Mesodermal cell (in vitro differentiated cells): Measurements from ENCODE around the gene CCDC88C.

Source experiments
- H3K27ac ChIP-seq: 2 replicates; pipeline ENCODE4 v1.7.0; 2013; ENCODE audit warnings: mild to moderate bottlenecking, low read depth, low read length, moderate library complexity; ENCODE audit not compliant: severe bottlenecking
- H3K36me3 ChIP-seq: 2 replicates; pipeline ENCODE4 v1.7.1; 2013; ENCODE audit warnings: mild to moderate bottlenecking, low read length, moderate library complexity; ENCODE audit not compliant: control insufficient read depth, insufficient read depth
- H3K4me1 ChIP-seq: one replicate; pipeline ENCODE4 v1.7.1; 2013; ENCODE audit warnings: mild to moderate bottlenecking, low read length; ENCODE audit not compliant: insufficient read depth, control insufficient read depth, poor library complexity, severe bottlenecking
- H3K4me3 ChIP-seq: 2 replicates; pipeline ENCODE4 v1.7.0; 2013; ENCODE audit warnings: low read length, control low read depth, mild to moderate bottlenecking; ENCODE audit not compliant: insufficient read depth, poor library complexity, severe bottlenecking; ENCODE audit errors: extremely low read depth
- H3K9me3 ChIP-seq: 2 replicates; pipeline ENCODE4 v1.7.1; 2013; ENCODE audit warnings: mild to moderate bottlenecking, low read length, moderate library complexity; ENCODE audit not compliant: control insufficient read depth
- WGBS, 2 experiments: methylation state at CpG; one replicate each; pipeline ENCODE4 v1.1.5; 2013; ENCODE audit warnings: missing lambda C conversion rate in 2 of 2; ENCODE audit not compliant: insufficient coverage in 2 of 2; 5-methylcytosine and 5-hydroxymethylcytosine counted together

CCDC88C gene

DNA sequence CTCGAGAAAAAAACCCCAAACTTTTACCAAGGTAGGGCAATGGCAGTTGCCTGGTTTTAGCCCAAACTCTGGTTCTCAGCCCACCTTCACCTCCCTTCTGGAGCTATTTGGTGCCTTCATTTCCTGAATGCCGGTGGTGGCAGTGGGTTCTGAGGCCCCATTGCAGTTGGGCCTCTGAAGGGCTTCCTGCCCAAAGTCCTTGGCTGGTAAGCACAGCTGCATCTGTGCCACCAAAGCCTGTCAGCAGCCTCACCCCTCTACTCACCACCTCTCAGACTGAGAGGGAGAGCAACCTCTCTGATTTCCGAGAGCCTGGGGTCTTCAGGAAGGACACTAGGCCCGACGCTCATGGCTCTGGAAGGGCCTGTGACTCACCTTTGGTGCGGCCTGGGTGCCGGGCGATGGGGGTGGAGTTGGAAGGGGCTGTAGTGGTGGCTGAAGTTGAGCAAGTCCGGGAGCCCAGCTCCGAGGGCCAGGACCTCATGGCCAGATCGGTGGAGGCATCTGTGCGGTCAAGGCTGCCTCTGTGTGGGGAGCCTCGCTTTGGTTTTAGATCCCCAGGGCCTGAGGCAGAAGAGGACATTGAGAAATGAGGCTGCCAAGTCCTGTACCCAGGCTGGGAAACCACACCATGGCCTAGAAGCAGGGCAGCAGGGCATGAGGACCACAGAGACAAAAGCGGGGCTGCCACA, 134.5 kb downstream of the CCDC88C start:
- H3K27ac ChIP-seq: peak overlapping the region; percentile 85
- H3K4me3 ChIP-seq: no peak overlapping the region
- no peaks in the 10 kb centered on the region for H3K9me3 ChIP-seq
- WGBS, 2 experiments: 92 to 96% methylated on average over 12 to 13 of the region's 14 CpGs
- H3K4me1 ChIP-seq: peaks cover 24% of the 10 kb centered on the region
- no peaks in the 10 kb centered on the region for H3K36me3 ChIP-seq

DNA sequence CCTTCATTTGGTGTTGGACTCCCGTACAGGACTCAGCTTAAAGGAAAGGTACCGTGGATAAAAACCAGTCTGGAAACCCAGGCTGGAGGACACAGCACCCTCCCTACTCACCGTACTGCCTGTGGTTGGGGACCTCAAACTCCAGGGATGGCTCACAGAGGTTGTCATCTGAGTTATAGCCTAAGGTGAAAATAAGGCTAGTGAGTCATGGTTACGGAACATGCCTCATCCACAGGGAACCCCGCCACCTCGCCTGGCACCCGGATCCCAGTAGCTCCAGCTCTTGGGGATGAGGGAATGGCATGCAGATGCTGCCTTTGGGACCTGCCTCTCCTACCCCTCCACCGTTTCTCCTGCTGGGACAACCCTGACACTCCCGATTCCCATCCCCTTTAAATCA, 136.3 kb downstream of the CCDC88C start:
- H3K4me1 ChIP-seq: peaks cover 24% of the 10 kb centered on the region
- H3K9me3 ChIP-seq: no peaks in the 10 kb centered on the region
- WGBS, 2 experiments: 83 to 96% methylated on average over 4 of the region's 9 CpGs
- no peak overlapping the region for H3K27ac ChIP-seq
- H3K36me3 ChIP-seq: no peaks in the 10 kb centered on the region
- H3K4me3 ChIP-seq: no peak overlapping the region

DNA sequence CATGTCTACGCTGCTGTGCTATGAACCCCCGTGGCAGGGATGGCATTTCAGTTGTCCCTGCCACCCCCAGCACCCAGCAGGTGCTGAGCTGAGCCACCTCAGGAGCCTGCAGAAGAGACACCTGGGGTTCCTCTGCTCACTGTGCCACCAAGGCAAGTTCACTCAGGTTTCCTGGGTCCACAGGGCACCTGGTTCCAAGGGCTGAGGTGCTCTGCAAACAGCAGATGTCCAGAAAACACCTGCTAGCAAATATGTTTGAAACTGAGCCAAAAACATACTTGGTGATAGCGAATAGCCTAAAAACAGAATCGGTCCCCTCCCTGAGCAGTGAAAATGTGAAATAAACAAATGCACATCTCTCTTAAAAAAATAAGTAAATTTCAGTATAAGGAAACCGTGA, 137.5 kb downstream of the CCDC88C start:
- Histone ChIP-seq H3K9me3 (no peaks in the 10 kb centered on the region), H3K4me1 (peaks cover 22% of the 10 kb centered on the region), H3K27ac (no peak overlapping the region), H3K36me3 (no peaks in the 10 kb centered on the region), H3K4me3 (no peak overlapping the region)
- WGBS, 2 experiments: 96 to 100% methylated on average over 3 of the region's 5 CpGs

DNA sequence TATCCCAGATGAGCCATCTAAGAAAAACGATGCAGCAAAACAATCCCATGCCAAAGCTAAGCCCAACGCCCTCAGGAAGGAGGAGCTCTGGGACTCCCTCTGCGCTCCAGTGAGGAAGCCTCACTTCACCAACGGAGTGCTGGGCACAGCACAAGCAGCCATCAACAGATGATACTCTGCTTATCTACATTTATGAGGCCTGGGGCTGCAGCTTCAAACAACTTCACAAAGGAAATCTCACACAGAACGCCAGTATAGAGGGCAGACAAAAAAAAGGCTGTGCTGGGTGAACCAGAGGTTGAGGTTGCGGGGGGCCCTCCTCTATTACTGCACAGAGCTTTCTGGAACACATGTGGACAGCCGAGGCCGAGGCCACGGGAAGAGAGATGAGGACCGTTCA, 138.3 kb downstream of the CCDC88C start:
- no peaks in the 10 kb centered on the region for H3K9me3 ChIP-seq
- no peak overlapping the region for H3K27ac ChIP-seq
- peaks cover 16% of the 10 kb centered on the region for H3K4me1 ChIP-seq
- WGBS, 2 experiments: 90 to 95% methylated on average over 10 of the region's 10 CpGs
- no peak overlapping the region for H3K4me3 ChIP-seq
- H3K36me3 ChIP-seq: no peaks in the 10 kb centered on the region

DNA sequence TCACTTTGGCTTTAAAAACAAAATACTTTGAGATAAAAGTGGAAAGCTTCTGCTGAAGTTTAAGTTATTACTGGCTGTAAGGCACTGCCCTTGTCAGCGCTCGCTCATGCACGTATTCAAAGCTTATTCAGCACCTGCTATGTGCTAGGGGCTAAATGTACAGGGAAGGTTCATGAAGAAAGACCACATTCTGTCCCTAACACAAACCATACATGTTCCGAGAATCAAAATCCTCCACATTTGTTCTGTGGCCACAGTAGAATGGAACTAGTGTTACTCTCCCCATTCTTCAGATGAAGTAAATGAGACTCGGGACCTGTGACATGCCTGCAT, 139.3 kb downstream of the CCDC88C start:
- no peaks in the 10 kb centered on the region for H3K36me3 ChIP-seq
- H3K4me3 ChIP-seq: no peak overlapping the region
- no peak overlapping the region for H3K27ac ChIP-seq
- 95 to 100% methylated on average over 3 to 4 of the region's 5 CpGs for WGBS, 2 experiments
- H3K9me3 ChIP-seq: no peaks in the 10 kb centered on the region
- peaks cover 6% of the 10 kb centered on the region for H3K4me1 ChIP-seq

DNA sequence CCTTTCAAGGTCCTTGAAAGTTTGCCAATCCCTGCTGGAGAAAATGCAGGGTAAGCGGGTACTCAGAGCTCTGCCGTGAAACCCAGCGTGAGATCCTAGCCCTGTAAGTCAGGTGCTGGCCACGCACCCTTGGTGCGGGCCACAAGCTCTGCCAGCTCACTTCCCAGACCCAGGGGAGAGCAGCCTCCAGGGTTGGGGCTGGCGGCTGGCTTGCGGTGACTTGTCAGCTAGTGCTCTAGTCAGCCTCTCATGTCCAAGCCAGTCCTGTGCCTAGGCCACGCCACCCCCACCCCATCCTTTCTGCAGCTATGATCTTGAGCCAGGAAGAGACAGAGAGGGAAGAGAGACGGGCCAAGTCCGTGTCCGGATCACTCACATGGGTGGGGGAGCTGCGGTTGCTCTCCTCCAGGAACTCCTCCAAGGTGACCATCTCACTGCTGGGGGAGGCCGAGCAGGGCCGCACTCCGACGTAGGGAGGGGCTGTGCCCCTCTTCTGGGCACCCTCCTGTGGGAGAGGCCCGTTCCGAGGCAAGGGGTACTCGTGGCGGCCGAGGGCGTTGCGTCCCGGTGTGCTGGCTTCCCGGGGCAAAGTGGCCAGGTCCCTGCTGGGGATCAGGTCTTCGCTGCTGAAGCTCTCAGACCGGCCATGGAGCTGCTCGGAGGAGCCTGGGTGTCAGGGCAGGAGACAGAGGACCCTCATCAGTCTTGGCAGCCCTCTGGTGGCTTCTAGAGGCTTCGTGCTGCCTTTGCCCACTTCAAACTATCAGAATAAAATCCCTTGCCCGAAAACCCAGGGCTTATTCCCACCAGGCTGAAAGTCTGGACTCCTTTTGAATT, 139.9 kb downstream of the CCDC88C start:
- Histone ChIP-seq H3K4me1 (no peaks in the 10 kb centered on the region), H3K4me3 (no peak overlapping the region), H3K36me3 (no peaks in the 10 kb centered on the region), H3K9me3 (no peaks in the 10 kb centered on the region), H3K27ac (no peak overlapping the region)
- WGBS, 2 experiments: 92 to 95% methylated on average over 27 to 28 of the region's 30 CpGs

DNA sequence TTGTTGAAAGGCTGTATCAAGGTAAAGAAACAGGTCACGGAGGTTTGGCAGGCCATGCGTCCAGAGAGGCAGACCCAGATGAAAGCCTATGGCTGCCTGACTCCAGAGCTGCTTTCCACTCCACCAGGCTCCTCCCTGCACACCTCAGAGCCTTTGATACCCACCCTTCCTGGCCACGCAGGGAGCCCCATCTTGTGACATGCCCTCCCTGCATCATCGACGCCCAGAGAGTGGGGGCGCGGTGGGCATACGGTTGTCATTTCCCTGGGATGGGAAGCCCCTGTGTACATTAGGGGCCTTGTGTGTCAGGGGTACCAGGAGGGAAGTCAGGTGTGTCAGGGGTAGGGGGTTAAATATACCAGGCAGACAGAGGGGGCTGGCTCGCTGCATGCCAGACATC, 142.8 kb downstream of the CCDC88C start:
- 92% methylated on average over 1 to 9 of the region's 9 CpGs for WGBS, 2 experiments
- H3K27ac ChIP-seq: no peak overlapping the region
- H3K9me3 ChIP-seq: no peaks in the 10 kb centered on the region
- no peaks in the 10 kb centered on the region for H3K36me3 ChIP-seq
- H3K4me1 ChIP-seq: no peaks in the 10 kb centered on the region
- H3K4me3 ChIP-seq: no peak overlapping the region

DNA sequence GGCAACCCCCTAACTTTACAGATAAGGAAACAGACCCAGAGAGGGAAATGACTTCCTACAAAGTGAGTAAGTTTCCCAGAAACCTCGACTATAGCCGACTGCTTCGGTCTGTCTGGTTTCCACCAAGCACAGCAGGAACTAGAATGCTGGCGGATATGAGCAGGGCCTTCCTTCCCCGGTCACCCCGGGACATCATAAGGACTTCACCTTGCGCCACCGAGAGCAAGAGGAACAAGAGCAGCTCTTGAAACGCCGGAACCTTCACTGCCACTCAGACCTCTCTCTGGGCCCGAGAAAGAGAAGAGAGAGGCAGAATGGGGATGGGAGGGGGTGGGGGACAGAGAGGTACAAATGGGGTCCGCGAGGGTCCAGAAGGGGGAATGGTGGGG, 143.7 kb downstream of the CCDC88C start:
- H3K36me3 ChIP-seq: no peaks in the 10 kb centered on the region
- 95% methylated on average over 10 to 13 of the region's 13 CpGs for WGBS, 2 experiments

DNA sequence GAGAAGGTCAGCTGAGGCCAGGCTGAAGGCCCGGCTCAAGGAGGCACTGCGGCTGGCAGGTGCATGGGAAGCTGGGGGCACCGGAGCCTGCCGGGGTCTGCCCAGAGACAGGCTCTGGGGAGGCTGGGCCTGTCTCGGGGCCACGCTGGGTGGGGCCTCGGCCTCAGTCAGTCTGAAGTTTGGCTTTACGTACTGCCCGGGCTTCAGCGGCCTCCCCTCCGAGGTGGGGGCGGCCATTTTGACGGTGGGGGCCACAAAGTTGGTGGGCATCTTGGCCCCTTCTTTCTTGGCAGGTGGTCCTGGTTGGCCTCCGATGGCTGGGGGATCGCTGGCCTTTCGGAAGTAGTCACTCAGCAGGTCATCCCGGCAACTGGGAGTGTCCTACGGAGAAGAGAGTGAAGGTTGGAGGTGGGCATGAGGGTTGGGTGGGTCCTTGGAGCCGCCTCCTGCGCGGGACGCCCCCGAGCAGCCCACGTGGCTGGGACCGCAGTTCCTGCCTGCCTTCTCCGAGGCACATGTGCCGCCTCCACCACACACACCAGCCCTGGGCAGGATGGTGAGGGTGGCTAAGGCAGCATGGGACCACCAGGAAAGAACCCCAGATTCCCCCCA, 144.2 kb downstream of the CCDC88C start:
- Histone ChIP-seq H3K9me3 (no peaks in the 10 kb centered on the region), H3K4me1 (no peaks in the 10 kb centered on the region), H3K36me3 (no peaks in the 10 kb centered on the region), H3K4me3 (no peak overlapping the region), H3K27ac (no peak overlapping the region)
- 94% methylated on average over 14 to 23 of the region's 27 CpGs for WGBS, 2 experiments

More for the DNA sequence above, 143.7 kb downstream of the CCDC88C start:
- H3K4me1 ChIP-seq: no peaks in the 10 kb centered on the region
- no peak overlapping the region for H3K4me3 ChIP-seq
- no peak overlapping the region for H3K27ac ChIP-seq
- H3K9me3 ChIP-seq: no peaks in the 10 kb centered on the region

DNA sequence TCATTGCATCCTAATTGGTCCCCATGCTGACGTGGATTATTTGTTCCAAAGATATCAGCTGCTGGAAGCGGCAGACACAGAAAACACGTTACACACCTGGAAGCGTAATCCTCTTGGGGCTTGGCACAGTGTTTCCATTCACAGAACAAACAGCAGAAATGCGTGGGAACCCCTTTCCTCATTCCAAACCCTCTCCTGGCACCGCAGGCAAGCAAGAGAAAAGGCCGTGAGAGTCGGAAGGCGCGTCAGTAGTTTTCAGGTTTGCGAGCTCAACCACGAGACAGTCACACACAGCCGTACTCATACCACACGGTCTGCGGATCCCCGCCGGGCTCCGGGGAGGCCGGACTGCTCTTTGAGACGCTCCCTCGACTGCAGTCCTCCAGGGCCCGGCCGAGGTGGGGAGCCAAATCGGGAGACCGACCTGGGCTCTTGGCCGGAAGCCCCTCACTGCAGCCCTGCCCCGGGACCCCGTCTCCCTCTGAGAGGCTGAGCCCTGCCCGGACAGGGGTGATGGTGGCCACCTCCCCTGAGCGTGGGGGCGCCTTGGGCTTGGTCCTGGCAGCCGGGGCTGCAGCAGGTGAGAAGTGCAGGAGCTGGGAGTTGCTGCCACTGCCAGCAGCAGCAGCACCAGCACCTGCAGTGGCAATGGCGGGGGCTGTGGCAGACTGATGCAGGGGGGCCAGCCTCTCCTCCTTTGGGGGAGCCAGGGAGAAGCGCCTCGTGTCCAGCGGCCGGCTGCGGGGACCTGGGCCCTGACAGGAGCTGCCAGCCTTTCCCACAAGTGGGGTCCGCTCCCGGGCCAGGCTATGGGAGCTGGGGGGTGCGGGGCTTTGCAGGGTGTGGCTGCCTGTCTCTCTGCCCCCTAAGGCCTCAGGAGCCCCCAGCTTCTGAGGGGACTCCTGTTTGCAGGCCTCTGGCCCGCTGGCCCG, 145.0 kb downstream of the CCDC88C start:
- 90 to 95% methylated on average over 28 to 43 of the region's 43 CpGs for WGBS, 2 experiments
- no peaks in the 10 kb centered on the region for H3K4me1 ChIP-seq
- H3K27ac ChIP-seq: no peak overlapping the region
- H3K4me3 ChIP-seq: no peak overlapping the region
- no peaks in the 10 kb centered on the region for H3K36me3 ChIP-seq
- no peaks in the 10 kb centered on the region for H3K9me3 ChIP-seq
